T-helper 17 cell (primary cell): ENCODE data around the gene AP1S3. TPM values are rescaled to one million over a fixed set of nuclear protein-coding genes. Genes with fewer than 3 reads are reported as not detected.
"Not testable (repeated sequence)": the region's sequence is repeated elsewhere in the genome, so short reads cannot be mapped to it uniquely, and the experiment has no call there.

Experiments
- ATAC-seq: fragments of 150-1000 bp; cut with Tn5 transposase; 2 replicates; pipeline ENCODE4 v1.10.0; 2021; ENCODE audit warnings: mild to moderate bottlenecking, moderate library complexity
- DNase-seq, 3 donors: peaks; one replicate each; pipeline versions ENCODE4 v3.0.0 to v3.0.0-alpha.2; 2020 to 2021
- H3K9me3 ChIP-seq: one replicate; pipeline ENCODE4 v1.7.0; 2013; ENCODE audit warnings: low read length, mild to moderate bottlenecking; ENCODE audit not compliant: control insufficient read depth, poor library complexity, severe bottlenecking
- H3K27ac Mint-ChIP-seq: one replicate; pipeline ENCODE4 v1.8.0; 2022; ENCODE audit warnings: mild to moderate bottlenecking, moderate library complexity, mixed read lengths
- H3K27me3 Mint-ChIP-seq: one replicate; pipeline ENCODE4 v1.8.0; 2022; ENCODE audit warnings: mixed read lengths
- H3K36me3 Mint-ChIP-seq: one replicate; pipeline ENCODE4 v1.8.0; 2022; ENCODE audit warnings: low read depth, mixed read lengths
- H3K4me1 Mint-ChIP-seq: one replicate; pipeline ENCODE4 v1.8.0; 2022; ENCODE audit warnings: mild to moderate bottlenecking, mixed read lengths
- H3K4me3 Mint-ChIP-seq: one replicate; pipeline ENCODE4 v1.8.0; 2022; ENCODE audit warnings: mild to moderate bottlenecking, moderate library complexity, mixed read lengths
- total RNA-seq, 4 donors: library from RNA in 2 of 4; stranded (reverse) in 2 of 4; gene quantifications; one replicate each; pipeline ENCODE4 v1.2.3 and lab custom pipeline; 2022 to 2026

AP1S3 gene
- 1 to 10 TPM; 1.6 to 2.9 TPM for total RNA-seq
- total RNA-seq (lab: John Stamatoyannopoulos, UW) = 1.3 to 1.4 reads per million in 2 donors

- Mint-ChIP-seq H3K27ac (peak within 1 kb of the TSS; percentile 93), H3K4me3 (peak within 1 kb of the TSS; percentile 93), H3K36me3 (no peaks in the 10 kb centered on the region), H3K27me3 (no peaks in the 10 kb centered on the region), H3K4me1 (peaks cover 10% of the 10 kb centered on the region)
- DNase-seq (peak; percentile 69 to 74 (median 69)), ATAC-seq (peak; percentile 88)
- H3K9me3 ChIP-seq = no peaks in the 10 kb centered on the region
Measured at GRCh38 chr2:223837287-223838061, at the start of gene AP1S3. Gene AP1S3 (minus strand): TSS chr2:223837582. CDS start chr2:223837450, 132 bp downstream.

- ATAC-seq = no peak
- Mint-ChIP-seq H3K4me3 (no peak overlapping the region), H3K27ac (no peak overlapping the region), H3K27me3 (no peaks in the 10 kb centered on the region), H3K36me3 (peaks cover 5% of the 10 kb centered on the region), H3K4me1 (peaks cover 4% of the 10 kb centered on the region)
- no peaks in the 10 kb centered on the region for H3K9me3 ChIP-seq
- DNase-seq = no peak
Measured at GRCh38 chr2:223887127-223887526, 49.7 kb upstream of the AP1S3 start.

- no peaks in the 10 kb centered on the region for H3K9me3 ChIP-seq
- H3K27me3 Mint-ChIP-seq = no peaks in the 10 kb centered on the region
- no peak overlapping the region for H3K4me3 Mint-ChIP-seq
- peaks cover 4% of the 10 kb centered on the region for H3K4me1 Mint-ChIP-seq
- no peak overlapping the region for H3K27ac Mint-ChIP-seq
- ATAC-seq (no peak), DNase-seq (no peak)
- H3K36me3 Mint-ChIP-seq = peaks cover 5% of the 10 kb centered on the region
Measured at GRCh38 chr2:223886726-223887125, 49.3 kb upstream of the AP1S3 start.

GRCh38 chr2:223884399-223884798, 47.0 kb upstream of the AP1S3 start:
- H3K9me3 ChIP-seq = no peaks in the 10 kb centered on the region
- DNase-seq = no peak
- H3K27ac Mint-ChIP-seq = peak overlapping the region; percentile 80
- H3K27me3 Mint-ChIP-seq = no peaks in the 10 kb centered on the region
- H3K36me3 Mint-ChIP-seq = peaks cover 8% of the 10 kb centered on the region
- peaks cover 7% of the 10 kb centered on the region for H3K4me1 Mint-ChIP-seq
- no peak overlapping the region for H3K4me3 Mint-ChIP-seq
- ATAC-seq = no peak

- no peak overlapping the region for H3K4me3 Mint-ChIP-seq
- no peaks in the 10 kb centered on the region for H3K9me3 ChIP-seq
- H3K4me1 Mint-ChIP-seq = peaks cover 7% of the 10 kb centered on the region
- DNase-seq = no peak
- H3K27me3 Mint-ChIP-seq = no peaks in the 10 kb centered on the region
- H3K27ac Mint-ChIP-seq = peak overlapping the region; percentile 53
- peaks cover 10% of the 10 kb centered on the region for H3K36me3 Mint-ChIP-seq
- no peak for ATAC-seq
Measured at GRCh38 chr2:223882715-223883114, 45.3 kb upstream of the AP1S3 start.

GRCh38 chr2:223880796-223881195, 43.4 kb upstream of the AP1S3 start:
- no peaks in the 10 kb centered on the region for H3K27me3 Mint-ChIP-seq
- H3K27ac Mint-ChIP-seq = peak overlapping the region; percentile 53
- no peak overlapping the region for H3K4me3 Mint-ChIP-seq
- H3K36me3 Mint-ChIP-seq = peaks cover 4% of the 10 kb centered on the region
- peaks cover 3% of the 10 kb centered on the region for H3K4me1 Mint-ChIP-seq
- no peak for DNase-seq
- no peak for ATAC-seq
- no peaks in the 10 kb centered on the region for H3K9me3 ChIP-seq

GRCh38 chr2:223877721-223878410, 40.5 kb upstream of the AP1S3 start:
- no peak overlapping the region for H3K4me3 Mint-ChIP-seq
- H3K36me3 Mint-ChIP-seq = peaks cover 4% of the 10 kb centered on the region
- no peak for DNase-seq
- H3K27me3 Mint-ChIP-seq = no peaks in the 10 kb centered on the region
- no peaks in the 10 kb centered on the region for H3K9me3 ChIP-seq
- peak overlapping the region; percentile 14 for H3K27ac Mint-ChIP-seq
- H3K4me1 Mint-ChIP-seq = peaks cover 3% of the 10 kb centered on the region
- ATAC-seq = no peak

GRCh38 chr2:223873672-223874071, 36.3 kb upstream of the AP1S3 start:
- Mint-ChIP-seq H3K27ac (no peak overlapping the region), H3K27me3 (no peaks in the 10 kb centered on the region), H3K36me3 (peaks cover 8% of the 10 kb centered on the region), H3K4me1 (peaks cover 3% of the 10 kb centered on the region), H3K4me3 (no peak overlapping the region)
- no peak for ATAC-seq
- no peak for DNase-seq
- no peaks in the 10 kb centered on the region for H3K9me3 ChIP-seq

- not testable (repeated sequence) for H3K4me1 Mint-ChIP-seq, H3K27me3 Mint-ChIP-seq, H3K4me3 Mint-ChIP-seq, DNase-seq, H3K9me3 ChIP-seq, H3K36me3 Mint-ChIP-seq, ATAC-seq, H3K27ac Mint-ChIP-seq
Measured at GRCh38 chr2:223872772-223873171, 35.4 kb upstream of the AP1S3 start.

- not testable (repeated sequence) for H3K27ac Mint-ChIP-seq, H3K4me1 Mint-ChIP-seq, H3K9me3 ChIP-seq, H3K4me3 Mint-ChIP-seq, ATAC-seq, H3K27me3 Mint-ChIP-seq, H3K36me3 Mint-ChIP-seq, DNase-seq
Measured at GRCh38 chr2:223871661-223872060, 34.3 kb upstream of the AP1S3 start.

GRCh38 chr2:223870840-223871611, 33.6 kb upstream of the AP1S3 start:
- no peak overlapping the region for H3K27ac Mint-ChIP-seq
- H3K36me3 Mint-ChIP-seq = peaks cover 6% of the 10 kb centered on the region
- no peaks in the 10 kb centered on the region for H3K27me3 Mint-ChIP-seq
- ATAC-seq = no peak
- peaks cover 8% of the 10 kb centered on the region for H3K4me1 Mint-ChIP-seq
- DNase-seq = no peak
- no peak overlapping the region for H3K4me3 Mint-ChIP-seq
- H3K9me3 ChIP-seq = no peaks in the 10 kb centered on the region

- Mint-ChIP-seq H3K27ac (no peak overlapping the region), H3K4me1 (peaks cover 23% of the 10 kb centered on the region), H3K4me3 (no peak overlapping the region), H3K36me3 (peaks cover 6% of the 10 kb centered on the region), H3K27me3 (no peaks in the 10 kb centered on the region)
- H3K9me3 ChIP-seq = no peaks in the 10 kb centered on the region
- DNase-seq = no peak
- ATAC-seq = no peak
Measured at GRCh38 chr2:223868005-223868404, 30.6 kb upstream of the AP1S3 start.

GRCh38 chr2:223865907-223866508, 28.6 kb upstream of the AP1S3 start:
- DNase-seq (no peak), ATAC-seq (peak; percentile 26)
- peaks cover 23% of the 10 kb centered on the region for H3K4me1 Mint-ChIP-seq
- H3K27ac Mint-ChIP-seq = no peak overlapping the region
- H3K4me3 Mint-ChIP-seq = peak overlapping the region; percentile 78
- no peaks in the 10 kb centered on the region for H3K9me3 ChIP-seq
- peaks cover 5% of the 10 kb centered on the region for H3K36me3 Mint-ChIP-seq
- no peaks in the 10 kb centered on the region for H3K27me3 Mint-ChIP-seq
